PC-3 (cell line): ENCODE results near the gene SLC7A9. TPM values are rescaled to one million over a fixed set of nuclear protein-coding genes. Genes with fewer than 3 reads are reported as not detected.

Source experiments
- ATAC-seq: fragments of 200-7000 bp; cut with Tn5 transposase; 2 replicates; pipeline ENCODE4 v1.9.1; 2020; ENCODE audit warnings: mild to moderate bottlenecking, moderate library complexity
- BruUV-seq: library from RNA; stranded (reverse); fragments of 400-500 nt; replicated peaks from 2 replicates; lab custom pipeline; 2021; lab: Mats Ljungman, UMichigan
- CTCF ChIA-PET: fragments of 300-600 bp; sonication (Branson Sonifier 250); formaldehyde crosslinking; loops from one replicate; lab custom pipeline; 2022; ENCODE audit warnings: antibody characterized with exemption; lab: Charles Lee
- POLR2A ChIA-PET: fragments of 300-600 bp; sonication (Branson Sonifier 250); formaldehyde crosslinking; loops from one replicate; lab custom pipeline; 2022; ENCODE audit warnings: antibody characterized with exemption; ENCODE audit not compliant: unreplicated experiment; lab: Charles Lee
- DNase-seq: peaks from one replicate; pipeline ENCODE4 v3.0.0-alpha.2; 2015
- H2AFZ ChIP-seq: fragments of 300-600 bp; sonication (generic); 2 replicates; pipeline ENCODE4 v1.6.0; 2016; ENCODE audit warnings: antibody characterized with exemption, low read length
- H3F3A ChIP-seq: fragments of 300-600 bp; sonication (generic); one replicate; pipeline ENCODE4 v1.6.0; 2017; ENCODE audit warnings: antibody characterized with exemption, low read length, control low read depth, mild to moderate bottlenecking; ENCODE audit not compliant: unreplicated experiment
- H3K27ac ChIP-seq: fragments of 300-600 bp; sonication (generic); 2 replicates; pipeline ENCODE4 v1.5.1; 2016; ENCODE audit warnings: mild to moderate bottlenecking, low read length
- H3K27me3 ChIP-seq: fragments of 300-600 bp; sonication (generic); 2 replicates; pipeline ENCODE4 v1.6.1; 2016; ENCODE audit warnings: low read length, mixed read lengths
- H3K36me3 ChIP-seq: fragments of 300-600 bp; sonication (generic); 2 replicates; pipeline ENCODE4 v1.6.1; 2016; ENCODE audit warnings: low read depth, mixed run types, low read length, mixed read lengths
- H3K4me1 ChIP-seq: fragments of 300-600 bp; sonication (generic); 2 replicates; pipeline ENCODE4 v1.5.1; 2016; ENCODE audit warnings: low read length; ENCODE audit not compliant: insufficient read depth
- H3K4me2 ChIP-seq: fragments of 300-600 bp; sonication (generic); 2 replicates; pipeline ENCODE4 v1.6.0; 2016; ENCODE audit warnings: low read length
- H3K4me3 ChIP-seq: fragments of 300-600 bp; sonication (generic); 2 replicates; pipeline ENCODE4 v1.5.1; 2016; ENCODE audit warnings: mild to moderate bottlenecking, low read length, mixed read lengths
- H3K79me2 ChIP-seq: fragments of 300-600 bp; sonication (generic); 2 replicates; pipeline ENCODE4 v1.6.1; 2017; ENCODE audit warnings: low read length, mixed read lengths
- H3K9ac ChIP-seq: fragments of 300-600 bp; sonication (generic); 2 replicates; pipeline ENCODE4 v1.6.0; 2016; ENCODE audit warnings: mild to moderate bottlenecking, low read length
- H3K9me2 ChIP-seq: fragments of 300-600 bp; sonication (generic); replicated peaks from 2 replicates; pipeline ENCODE4 v1.6.1; 2016; ENCODE audit warnings: mixed run types, low read length, mixed read lengths
- H3K9me3 ChIP-seq: fragments of 300-600 bp; sonication (generic); 2 replicates; pipeline ENCODE4 v1.6.1; 2016; ENCODE audit warnings: low read length, mixed read lengths
- H4K20me1 ChIP-seq: fragments of 300-600 bp; sonication (generic); 2 replicates; pipeline ENCODE4 v1.6.1; 2016; ENCODE audit warnings: low read length, mixed read lengths
- CTCF ChIP-seq: fragments of 300-600 bp; sonication (generic); conservative IDR thresholded peaks from 2 replicates; pipeline ENCODE4 v1.5.1; 2017; ENCODE audit warnings: antibody characterized with exemption, low read depth, mild to moderate bottlenecking, low read length
- EZH2 ChIP-seq: fragments of 300-600 bp; sonication (generic); IDR thresholded peaks from one replicate; pipeline ENCODE4 v1.6.1; 2017; ENCODE audit warnings: antibody characterized with exemption, mild to moderate bottlenecking, low read length; ENCODE audit not compliant: unreplicated experiment
- EZH2phosphoT487 ChIP-seq: fragments of 300-600 bp; sonication (generic); IDR thresholded peaks from 2 replicates; pipeline ENCODE4 v1.6.1; 2018; ENCODE audit warnings: mild to moderate bottlenecking, antibody characterized with exemption, low read length, borderline replicate concordance
- intact Hi-C: fragments of 100-400 bp; cut with micrococcal nuclease; formaldehyde crosslinking; loops from 2 replicates; pipeline ENCODE4 v1.9.0; 2023
- total RNA-seq: library from RNA; depleted of rRNA; stranded (reverse); fragments of >200 nt; gene quantifications from 2 replicates; pipeline ENCODE4 v1.2.3, GENCODE V29; 2014

Gene SLC7A9
- total RNA-seq, 1 experiment from 2014 or later, result not detected

GRCh38 chr19:32890841-32891240 is 21.3 kb upstream of the SLC7A9 start:
- TF ChIP-seq CTCF (no peak), EZH2 (no peak), EZH2phosphoT487 (no peak)
- no TSS peak for BruUV-seq
- Histone ChIP-seq H3K4me2 (no peak overlapping the region), H3K27me3 (no peaks in the 10 kb centered on the region), H3K36me3 (no peaks in the 10 kb centered on the region; the same call in 1 of the 2 replicates), H3F3A (no peaks in the 10 kb centered on the region), H3K4me1 (no peaks in the 10 kb centered on the region), H3K9me2 (no peaks in the 10 kb centered on the region), H2AFZ (no peak overlapping the region), H4K20me1 (no peaks in the 10 kb centered on the region), H3K4me3 (no peak overlapping the region), H3K79me2 (no peaks in the 10 kb centered on the region), H3K9ac (no peak overlapping the region), H3K9me3 (no peaks in the 10 kb centered on the region), H3K27ac (no peak overlapping the region)
- ATAC-seq, result no peak
- intact Hi-C loops, result no loop called here
- POLR2A ChIA-PET, result no interaction called here
- DNase-seq, result no peak
- CTCF ChIA-PET, result no interaction called here

GRCh38 chr19:32890326-32890725 is 20.8 kb upstream of the SLC7A9 start:
- no peaks in the 10 kb centered on the region for H3K9me2 ChIP-seq
- no peak overlapping the region for H3K4me3 ChIP-seq
- no peaks in the 10 kb centered on the region for H3F3A ChIP-seq
- no peak for ATAC-seq
- no peaks in the 10 kb centered on the region for H3K9me3 ChIP-seq
- no peak overlapping the region for H3K4me2 ChIP-seq
- POLR2A ChIA-PET, result no interaction called here
- H3K27ac ChIP-seq, result no peak overlapping the region
- CTCF ChIA-PET, result no interaction called here
- intact Hi-C loops, result no loop called here
- H3K4me1 ChIP-seq, result no peaks in the 10 kb centered on the region
- H4K20me1 ChIP-seq, result no peaks in the 10 kb centered on the region
- no peaks in the 10 kb centered on the region for H3K79me2 ChIP-seq
- DNase-seq, result no peak
- no peaks in the 10 kb centered on the region; the same call in 1 of the 2 replicates for H3K36me3 ChIP-seq
- H2AFZ ChIP-seq, result no peak overlapping the region
- H3K9ac ChIP-seq, result no peak overlapping the region
- no TSS peak for BruUV-seq
- TF ChIP-seq EZH2, result no peak
- TF ChIP-seq EZH2phosphoT487, result no peak
- TF ChIP-seq CTCF, result no peak
- H3K27me3 ChIP-seq, result no peaks in the 10 kb centered on the region

GRCh38 chr19:32889137-32889934 is 19.8 kb upstream of the SLC7A9 start:
- no peaks in the 10 kb centered on the region for H3K9me3 ChIP-seq
- no peak overlapping the region for H3K4me2 ChIP-seq
- no peak for TF ChIP-seq EZH2phosphoT487
- TF ChIP-seq CTCF, result no peak
- TF ChIP-seq EZH2, result no peak
- ChIA-PET CTCF (no interaction called here), POLR2A (no interaction called here)
- no peaks in the 10 kb centered on the region for H3K27me3 ChIP-seq
- BruUV-seq, result no TSS peak
- no peak overlapping the region for H2AFZ ChIP-seq
- H3K4me1 ChIP-seq, result no peaks in the 10 kb centered on the region
- no peaks in the 10 kb centered on the region; the same call in 1 of the 2 replicates for H3K36me3 ChIP-seq
- no peaks in the 10 kb centered on the region for H3F3A ChIP-seq
- intact Hi-C loops, result no loop called here
- no peaks in the 10 kb centered on the region for H4K20me1 ChIP-seq
- DNase-seq (no peak), ATAC-seq (no peak)
- H3K9ac ChIP-seq, result no peak overlapping the region
- no peaks in the 10 kb centered on the region for H3K9me2 ChIP-seq
- H3K4me3 ChIP-seq, result no peak overlapping the region
- no peaks in the 10 kb centered on the region for H3K79me2 ChIP-seq
- H3K27ac ChIP-seq, result no peak overlapping the region
